ENCODE measurements around the gene CERT1. TPM values are rescaled to one million over a fixed set of nuclear protein-coding genes. Genes with fewer than 3 reads are reported as not detected.

The CERT1 gene
- total and polyA plus RNA-seq, 7 donors: 14.1 to 63.3 (median 46.6) TPM

GRCh38 chr5:75461679-75462078, 49.8 kb downstream of the CERT1 start:
- Histone ChIP-seq H3K36me3 (ENCODE audit: insufficient read depth in 1 of 2, low read depth in 1 of 2) (no peaks in the 10 kb centered on the region), H3K4me1 (peaks cover 12% of the 10 kb centered on the region), H3K27ac (no peak overlapping the region), H3K27me3 (ENCODE audit: insufficient read depth in 3 of 3, low read length in 2 of 3) (no peaks in the 10 kb centered on the region), H3K4me3 (no peak overlapping the region), H3K9me3 (no peaks in the 10 kb centered on the region)
- intact Hi-C loops (cut with DNase I): no loop called here
- DNase-seq: no peak
- no peak for ATAC-seq
- TF ChIP-seq CTCF (IDR thresholded peaks at IDR 0.05): no peak
- 43 to 90% (median 62%) methylated on average over 1 of the region's 1 CpG for WGBS, 3 donors

DNA sequence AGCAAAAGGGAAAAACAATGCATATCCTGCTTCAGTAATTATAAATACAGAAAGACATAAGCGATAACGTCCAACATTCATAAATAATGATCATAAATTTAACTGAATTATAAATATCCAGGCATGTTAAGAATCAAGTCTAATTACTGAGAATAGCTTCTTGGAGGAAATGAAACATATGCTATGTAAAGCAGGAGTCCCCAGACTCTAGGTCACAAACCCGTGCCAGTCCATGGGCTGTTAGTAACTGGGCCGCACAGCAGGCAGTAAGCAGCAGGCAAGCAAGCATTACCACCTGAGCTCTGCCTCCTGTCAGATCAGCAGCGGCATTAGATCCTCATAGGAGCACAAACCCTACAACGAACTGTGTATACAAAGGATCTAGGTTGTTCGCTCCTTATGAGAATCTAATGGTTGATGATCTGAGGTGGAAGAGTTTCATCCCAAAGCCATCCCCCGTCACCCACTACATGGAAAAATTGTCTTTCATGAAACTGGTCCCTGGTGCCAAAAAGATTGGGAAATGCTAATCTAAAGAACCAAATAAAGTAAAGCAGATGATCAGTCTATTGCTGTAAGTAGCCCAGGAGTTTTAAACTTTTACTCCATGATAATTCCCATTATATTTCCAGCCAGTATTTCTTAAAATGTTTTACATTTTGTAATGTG, 50.4 kb downstream of the CERT1 start:
- no peak for TF ChIP-seq CTCF (IDR thresholded peaks at IDR 0.05)
- Histone ChIP-seq H3K36me3 (ENCODE audit: insufficient read depth in 1 of 2, low read depth in 1 of 2) (no peaks in the 10 kb centered on the region), H3K27ac (no peak overlapping the region), H3K4me1 (peaks cover 12% of the 10 kb centered on the region), H3K4me3 (no peak overlapping the region), H3K9me3 (no peaks in the 10 kb centered on the region), H3K27me3 (ENCODE audit: insufficient read depth in 3 of 3, low read length in 2 of 3) (no peaks in the 10 kb centered on the region)
- WGBS, 3 donors: 73 to 77% (median 73%) methylated on average over 8 of the region's 8 CpGs
- ATAC-seq (no peak), DNase-seq (no peak)
- intact Hi-C loops (cut with DNase I): no loop called here

- H3K27me3 ChIP-seq (ENCODE audit: insufficient read depth in 3 of 3, low read length in 2 of 3): no peaks in the 10 kb centered on the region
- intact Hi-C loops (cut with DNase I): no loop called here
- no peak overlapping the region for H3K27ac ChIP-seq
- no peak for ATAC-seq
- no peak for TF ChIP-seq CTCF (IDR thresholded peaks at IDR 0.05)
- H3K4me1 ChIP-seq: peaks cover 10% of the 10 kb centered on the region
- H3K36me3 ChIP-seq (ENCODE audit: insufficient read depth in 1 of 2, low read depth in 1 of 2): no peaks in the 10 kb centered on the region
- DNase-seq: no peak
- WGBS, 3 donors: 71 to 81% (median 80%) methylated on average over 2 of the region's 2 CpGs
- H3K4me3 ChIP-seq: no peak overlapping the region
- H3K9me3 ChIP-seq: no peaks in the 10 kb centered on the region
These were observed 50.9 kb downstream of the CERT1 start for GRCh38 chr5:75460532-75460931.

GRCh38 chr5:75457691-75458090, 53.7 kb downstream of the CERT1 start:
- H3K4me1 ChIP-seq: peaks cover 5% of the 10 kb centered on the region
- TF ChIP-seq CTCF (IDR thresholded peaks at IDR 0.05): no peak
- WGBS, 3 donors: 91 to 96% (median 91%) methylated on average over 8 of the region's 8 CpGs
- intact Hi-C loops (cut with DNase I): no loop called here
- no peak for ATAC-seq
- no peaks in the 10 kb centered on the region for H3K27me3 ChIP-seq (ENCODE audit: insufficient read depth in 3 of 3, low read length in 2 of 3)
- no peaks in the 10 kb centered on the region for H3K36me3 ChIP-seq (ENCODE audit: insufficient read depth in 1 of 2, low read depth in 1 of 2)
- H3K27ac ChIP-seq: no peak overlapping the region
- no peaks in the 10 kb centered on the region for H3K9me3 ChIP-seq
- no peak for DNase-seq
- no peak overlapping the region for H3K4me3 ChIP-seq

DNA sequence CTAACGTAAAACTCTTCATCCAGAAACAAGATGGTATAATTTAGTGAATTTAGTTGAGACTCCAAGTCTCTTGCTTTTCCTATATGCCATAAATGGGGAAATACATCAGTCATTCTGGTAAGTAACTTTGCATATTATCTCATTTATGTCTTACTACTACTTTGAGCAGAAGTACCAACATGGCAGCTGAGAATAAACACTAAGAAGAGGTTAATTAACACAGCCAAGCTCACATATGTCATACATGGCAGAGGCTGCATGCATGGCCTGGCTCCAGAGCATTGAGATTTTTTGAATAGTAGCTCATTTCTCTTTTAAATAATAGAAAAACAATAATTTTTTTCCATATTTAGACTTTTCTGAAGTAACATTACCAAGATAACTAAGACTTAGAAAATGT, 54.3 kb downstream of the CERT1 start:
- no peaks in the 10 kb centered on the region for H3K36me3 ChIP-seq (ENCODE audit: insufficient read depth in 1 of 2, low read depth in 1 of 2)
- ATAC-seq (no peak), DNase-seq (no peak)
- H3K27ac ChIP-seq: no peak overlapping the region
- intact Hi-C loops (cut with DNase I): no loop called here
- H3K9me3 ChIP-seq: no peaks in the 10 kb centered on the region
- no peak for TF ChIP-seq CTCF (IDR thresholded peaks at IDR 0.05)
- peaks cover 5% of the 10 kb centered on the region for H3K4me1 ChIP-seq
- H3K27me3 ChIP-seq (ENCODE audit: insufficient read depth in 3 of 3, low read length in 2 of 3): no peaks in the 10 kb centered on the region
- 97 to 100% (median 98%) methylated on average over 1 of the region's 1 CpG for WGBS, 3 donors
- H3K4me3 ChIP-seq: no peak overlapping the region
